Common myeloid progenitor, CD34-positive (primary cell): ENCODE measurements around the gene STAT5B.
A peak's percentile ranks its signal among the peaks of the same experiment; 100 is the strongest.

Experiments used
- CTCF ChIA-PET: fragments of 350-600 bp; sonication (Branson Sonifier 250); formaldehyde crosslinking; loops from one replicate; lab custom pipeline; 2021; ENCODE audit warnings: antibody characterized with exemption; lab: Charles Lee
- POLR2A ChIA-PET: fragments of 350-600 bp; sonication (Branson Sonifier 250); formaldehyde crosslinking; loops from one replicate; lab custom pipeline; 2021; ENCODE audit warnings: antibody characterized with exemption; lab: Charles Lee
- DNase-seq, 3 donors: peaks; one replicate each; pipeline versions ENCODE4 v3.0.0 to v3.0.0-alpha.2; 2013
- H3K27ac ChIP-seq, 2 experiments: 1 replicate in 1 of 2; 2 replicates in 1 of 2; pipeline ENCODE4 v1.7.0; 2013; ENCODE audit warnings: inconsistent platforms in 2 of 2, low read length in 2 of 2, mild to moderate bottlenecking in 2 of 2, low read depth in 1 of 2, moderate library complexity in 1 of 2; ENCODE audit not compliant: severe bottlenecking in 2 of 2, insufficient read depth in 1 of 2, poor library complexity in 1 of 2
- H3K27me3 ChIP-seq, 5 experiments: replicated peaks in 2 of 5; 1 replicate in 3 of 5; 2 replicates in 2 of 5; pipeline versions ENCODE4 v1.6.1 to v1.7.0; 2013; ENCODE audit warnings: low read length in 4 of 5, mild to moderate bottlenecking in 2 of 5, moderate library complexity in 2 of 5, inconsistent platforms in 1 of 5; ENCODE audit not compliant: insufficient read depth in 5 of 5, control insufficient read depth in 4 of 5
- H3K36me3 ChIP-seq, 4 experiments: 1 replicate in 2 of 4; 2 replicates in 2 of 4; pipeline versions ENCODE4 v1.6.1 to v1.7.0; 2013; ENCODE audit warnings: low read length in 3 of 4, control low read depth in 1 of 4, mild to moderate bottlenecking in 1 of 4; ENCODE audit not compliant: control insufficient read depth in 4 of 4, insufficient read depth in 4 of 4
- H3K4me1 ChIP-seq, 4 experiments: 1 replicate in 3 of 4; 2 replicates in 1 of 4; pipeline versions ENCODE4 v1.6.1 to v1.7.1; 2013; ENCODE audit warnings: low read length in 3 of 4, mild to moderate bottlenecking in 3 of 4, control low read depth in 1 of 4, inconsistent platforms in 1 of 4, moderate library complexity in 1 of 4; ENCODE audit not compliant: control insufficient read depth in 4 of 4, insufficient read depth in 4 of 4; ENCODE audit errors: control extremely low read depth in 1 of 4
- H3K4me3 ChIP-seq, 7 experiments: 1 replicate in 4 of 7; 2 replicates in 3 of 7; pipeline versions ENCODE4 v1.5.1 to v1.7.0; 2013; ENCODE audit warnings: mild to moderate bottlenecking in 7 of 7, low read length in 6 of 7, moderate library complexity in 6 of 7, inconsistent platforms in 2 of 7, low read depth in 2 of 7, control low read depth in 1 of 7; ENCODE audit not compliant: insufficient read depth in 4 of 7, control insufficient read depth in 1 of 7; ENCODE audit errors: extremely low read depth in 1 of 7
- H3K9me3 ChIP-seq, 5 experiments: 1 replicate in 4 of 5; 2 replicates in 1 of 5; pipeline versions ENCODE4 v1.6.1 to v1.7.1; 2013; ENCODE audit warnings: low read length in 4 of 5, mild to moderate bottlenecking in 2 of 5, inconsistent platforms in 1 of 5, low read depth in 1 of 5, moderate library complexity in 1 of 5; ENCODE audit not compliant: control insufficient read depth in 4 of 5, insufficient read depth in 2 of 5; ENCODE audit errors: control extremely low read depth in 1 of 5
- WGBS: methylation state at CpG from one replicate; pipeline ENCODE4 v1.1.5; 2013; ENCODE audit not compliant: insufficient coverage; 5-methylcytosine and 5-hydroxymethylcytosine counted together

Gene STAT5B

GRCh38 chr17:42317266-42317845 lies 41.2 kb upstream of the STAT5B start:
- POLR2A ChIA-PET = no interaction called here
- DNase-seq = no peak
- no peaks in the 10 kb centered on the region for H3K9me3 ChIP-seq
- CTCF ChIA-PET = interaction anchor here (1.0 to 12.4 kb wide), 4 partner anchors 86 to 210 kb away, joined by 3 to 132 read pairs (median 7); no protein-coding TSS in a partner anchor
- peak overlapping the region in 1 of 2 experiments; percentile 99 for H3K27ac ChIP-seq
- no peak overlapping the region for H3K4me3 ChIP-seq
- H3K4me1 ChIP-seq = peaks cover 37 to 99% (median 96%) of the 10 kb centered on the region in 4 experiments
- peaks cover 2 to 53% (median 28%) of the 10 kb centered on the region in 4 experiments for H3K36me3 ChIP-seq
- WGBS = 75% methylated on average over 5 of the region's 5 CpGs
- H3K27me3 ChIP-seq = no peaks in the 10 kb centered on the region

GRCh38 chr17:42316755-42317154 lies 40.6 kb upstream of the STAT5B start:
- no peak for DNase-seq
- no peaks in the 10 kb centered on the region for H3K9me3 ChIP-seq
- WGBS = no CpG with 5 or more reads among the region's 4 CpGs
- H3K36me3 ChIP-seq = peaks cover 0 to 47% (median 25%) of the 10 kb centered on the region in 4 experiments
- ChIA-PET POLR2A (no interaction called here), CTCF (interaction anchor here (1.5 to 12.4 kb wide), 3 partner anchors 86 to 193 kb away, joined by 3 to 132 read pairs (median 11); no protein-coding TSS in a partner anchor)
- H3K4me3 ChIP-seq = no peak overlapping the region
- peaks cover 31 to 99% (median 96%) of the 10 kb centered on the region in 4 experiments for H3K4me1 ChIP-seq
- H3K27me3 ChIP-seq = no peaks in the 10 kb centered on the region
- H3K27ac ChIP-seq = peak overlapping the region; percentile 0 to 99

GRCh38 chr17:42315402-42316156 lies 39.4 kb upstream of the STAT5B start:
- Histone ChIP-seq H3K4me1 (peaks cover 32 to 99% (median 96%) of the 10 kb centered on the region in 4 experiments), H3K27ac (peak overlapping the region; percentile 36 to 99), H3K36me3 (peaks cover 2 to 51% (median 28%) of the 10 kb centered on the region in 4 experiments), H3K4me3 (peak overlapping the region in 2 of 7 experiments; percentile 30 to 43), H3K27me3 (no peaks in the 10 kb centered on the region), H3K9me3 (no peaks in the 10 kb centered on the region)
- DNase-seq = peak in 2 of 3 donors; percentile 72 to 78
- WGBS = 48% methylated on average over 10 of the region's 10 CpGs
- CTCF ChIA-PET = interaction anchor here (0.6 to 12.4 kb wide), 4 partner anchors 7 to 101 kb away, joined by 4 to 132 read pairs (median 52); no protein-coding TSS in a partner anchor
- POLR2A ChIA-PET = interaction anchor here (0.6 to 0.8 kb wide), 2 partner anchors 87 to 92 kb away, joined by 3 to 4 read pairs; no protein-coding TSS in a partner anchor

DNA sequence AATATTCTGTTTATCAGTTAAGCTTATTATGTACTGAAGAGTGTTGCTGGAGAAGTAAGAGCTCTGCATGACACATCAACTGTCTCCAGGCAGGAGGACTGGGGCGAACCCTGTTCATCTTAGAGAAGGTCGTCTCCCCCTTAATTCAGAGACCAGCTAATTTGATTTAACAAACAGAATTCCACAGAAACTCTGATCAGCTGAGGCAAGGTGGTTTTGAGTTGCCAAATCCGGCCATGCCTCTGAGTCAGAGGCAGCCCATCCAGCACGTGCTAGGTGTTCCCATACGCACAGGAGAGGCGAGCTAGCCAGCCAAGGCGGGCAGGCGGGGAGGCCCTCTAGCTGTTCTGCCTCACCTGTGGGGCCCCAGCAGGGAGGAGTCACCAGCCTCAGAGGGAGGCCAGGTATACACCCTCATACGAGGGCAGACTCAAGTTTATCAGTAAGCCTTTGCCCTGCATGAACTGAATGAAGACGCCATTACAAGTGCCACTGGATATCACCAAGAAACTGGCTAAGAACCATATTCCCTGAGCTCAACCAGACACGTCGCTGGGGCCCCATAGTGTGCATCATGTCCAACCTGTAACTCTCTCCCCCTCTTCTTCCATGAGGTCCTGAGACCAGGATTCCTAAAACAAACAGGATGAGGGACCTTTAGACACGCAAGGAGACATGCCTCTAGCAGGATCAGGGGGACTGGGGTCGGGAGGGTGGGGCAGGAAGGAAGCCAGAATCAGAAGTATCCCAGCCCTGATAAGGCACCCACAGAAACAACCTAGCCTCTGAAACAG lies 37.8 kb upstream of the STAT5B start:
- H3K36me3 ChIP-seq = peaks cover 2 to 67% (median 44%) of the 10 kb centered on the region in 4 experiments
- CTCF ChIA-PET = interaction anchor here (0.8 to 12.4 kb wide), 13 partner anchors 9 to 213 kb away, joined by 3 to 132 read pairs (median 5); partner anchors contain the start of gene STAT3
- H3K27ac ChIP-seq = peak overlapping the region; percentile 62 to 99
- 86% methylated on average over 10 of the region's 14 CpGs for WGBS
- no peak for DNase-seq
- POLR2A ChIA-PET = interaction anchor here (1.0 to 3.7 kb wide), 5 partner anchors 8 to 92 kb away, joined by 3 to 29 read pairs (median 4); partner anchors contain the start of genes STAT3 and STAT5A
- peaks cover 34 to 97% (median 89%) of the 10 kb centered on the region in 4 experiments for H3K4me1 ChIP-seq
- peak overlapping the region in 2 of 7 experiments; percentile 22 to 33 for H3K4me3 ChIP-seq
- no peaks in the 10 kb centered on the region for H3K9me3 ChIP-seq
- H3K27me3 ChIP-seq = no peaks in the 10 kb centered on the region

GRCh38 chr17:42313389-42313772 lies 37.2 kb upstream of the STAT5B start:
- ChIA-PET POLR2A (interaction anchor here (0.6 to 3.7 kb wide), 7 partner anchors 8 to 205 kb away, joined by 3 to 36 read pairs (median 7); partner anchors contain the start of genes STAT3 and STAT5A), CTCF (interaction anchor here (0.8 to 12.4 kb wide), 13 partner anchors 9 to 214 kb away, joined by 3 to 132 read pairs (median 4); partner anchors contain the start of gene STAT3)
- H3K4me1 ChIP-seq = peaks cover 29 to 91% (median 83%) of the 10 kb centered on the region in 4 experiments
- DNase-seq = no peak
- H3K27ac ChIP-seq = peak overlapping the region; percentile 62 to 99
- H3K4me3 ChIP-seq = peak overlapping the region in 2 of 7 experiments; percentile 22 to 33
- no peaks in the 10 kb centered on the region for H3K27me3 ChIP-seq
- WGBS = 57% methylated on average over 4 of the region's 4 CpGs
- H3K9me3 ChIP-seq = no peaks in the 10 kb centered on the region
- peaks cover 2 to 70% (median 48%) of the 10 kb centered on the region in 4 experiments for H3K36me3 ChIP-seq
